ENCODE results near the gene EMC9. TPM values are rescaled to one million over a fixed set of nuclear protein-coding genes. Genes with fewer than 3 reads are reported as not detected.

The EMC9 gene
- total and polyA plus RNA-seq, 8 donors = 13.5 to 24.3 (median 22.5) TPM

- Histone ChIP-seq H3K27ac (peak within 1 kb of the TSS; percentile 36 to 73), H3K36me3 (peaks cover 0 to 76% of the 10 kb centered on the region in 2 donors), H3K27me3 (no peaks in the 10 kb centered on the region), H3K9me3 (no peaks in the 10 kb centered on the region), H3K4me1 (peaks cover 6 to 29% of the 10 kb centered on the region in 2 donors), H3K4me3 (peak within 1 kb of the TSS; percentile 74 to 86)
- ATAC-seq = peak; percentile 97
- intact Hi-C loops (cut with DNase I) = no loop called here
- no peak for TF ChIP-seq CTCF (IDR thresholded peaks at IDR 0.05)
- peak; percentile 94 to 98 (median 96) for DNase-seq
Measured at GRCh38 chr14:24188251-24189058, 47.1 kb upstream of the EMC9 start, which contains the start of gene IPO4. IPO4 (minus strand) TSS chr14:24188816; CDS start chr14:24188787, 29 bp downstream.

GRCh38 chr14:24187539-24187915, 46.1 kb upstream of the EMC9 start:
- no peak for TF ChIP-seq CTCF (IDR thresholded peaks at IDR 0.05)
- Histone ChIP-seq H3K36me3 (peaks cover 0 to 78% of the 10 kb centered on the region in 2 donors), H3K9me3 (no peaks in the 10 kb centered on the region), H3K4me3 (peak overlapping the region in 1 of 2 donors; percentile 74), H3K4me1 (peaks cover 6 to 29% of the 10 kb centered on the region in 2 donors), H3K27me3 (no peaks in the 10 kb centered on the region), H3K27ac (peak overlapping the region in 1 of 2 donors; percentile 73)
- no peak for DNase-seq
- intact Hi-C loops (cut with DNase I) = no loop called here
- ATAC-seq = no peak

GRCh38 chr14:24186831-24187538, 45.6 kb upstream of the EMC9 start:
- intact Hi-C loops (cut with DNase I) = no loop called here
- peaks cover 0 to 78% of the 10 kb centered on the region in 2 donors for H3K36me3 ChIP-seq
- peaks cover 6 to 29% of the 10 kb centered on the region in 2 donors for H3K4me1 ChIP-seq
- no peaks in the 10 kb centered on the region for H3K9me3 ChIP-seq
- H3K4me3 ChIP-seq = peak overlapping the region in 1 of 2 donors; percentile 74
- no peak overlapping the region for H3K27ac ChIP-seq
- no peaks in the 10 kb centered on the region for H3K27me3 ChIP-seq
- DNase-seq (no peak), ATAC-seq (no peak)
- no peak for TF ChIP-seq CTCF (IDR thresholded peaks at IDR 0.05)

DNA sequence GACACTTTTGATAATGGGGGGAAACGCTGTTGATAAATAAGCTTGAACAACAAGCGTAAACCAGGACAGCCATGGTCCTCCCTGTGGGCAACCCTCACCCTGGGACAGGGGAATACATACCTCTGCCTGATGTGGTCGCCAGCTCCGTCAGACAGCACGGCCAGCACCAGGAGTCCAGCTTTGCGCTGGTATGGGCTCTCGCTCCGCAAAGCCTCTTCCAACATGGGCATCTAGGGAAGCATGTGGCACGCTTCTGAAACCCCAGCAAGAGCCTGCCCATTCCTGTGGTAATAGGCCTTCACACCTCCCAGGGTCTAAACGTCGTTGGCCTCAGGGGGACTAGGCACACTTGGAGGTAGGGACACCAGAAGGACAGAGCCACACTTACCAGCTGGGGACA, 44.4 kb upstream of the EMC9 start:
- H3K4me1 ChIP-seq = peaks cover 6 to 29% of the 10 kb centered on the region in 2 donors
- DNase-seq (no peak), ATAC-seq (no peak)
- H3K36me3 ChIP-seq = peaks cover 0 to 80% of the 10 kb centered on the region in 2 donors
- intact Hi-C loops (cut with DNase I) = no loop called here
- no peaks in the 10 kb centered on the region for H3K9me3 ChIP-seq
- H3K27ac ChIP-seq = no peak overlapping the region
- H3K4me3 ChIP-seq = no peak overlapping the region
- TF ChIP-seq CTCF (IDR thresholded peaks at IDR 0.05) = no peak
- H3K27me3 ChIP-seq = no peaks in the 10 kb centered on the region

DNA sequence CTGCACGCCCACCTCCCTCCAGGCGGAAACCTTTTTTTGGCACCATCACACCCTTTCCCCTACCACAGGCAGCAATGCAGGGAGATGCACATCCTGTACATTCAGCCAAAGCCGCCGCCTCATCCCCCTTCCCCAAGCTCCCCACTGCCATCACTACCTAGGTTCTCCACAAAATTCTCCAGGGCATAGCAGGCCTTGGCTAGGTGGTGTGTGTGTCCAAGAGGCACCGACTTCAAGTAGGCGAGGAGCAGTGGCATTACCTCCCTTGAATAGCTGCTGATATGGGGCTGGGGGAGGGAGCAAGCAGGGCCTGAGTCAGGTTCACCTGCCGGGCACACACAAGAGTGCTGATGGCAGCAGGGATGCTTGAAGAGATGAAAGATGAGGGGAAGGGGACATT, 43.6 kb upstream of the EMC9 start:
- Histone ChIP-seq H3K27ac (no peak overlapping the region), H3K27me3 (no peaks in the 10 kb centered on the region), H3K4me3 (no peak overlapping the region), H3K4me1 (peaks cover 6 to 29% of the 10 kb centered on the region in 2 donors), H3K36me3 (peaks cover 0 to 80% of the 10 kb centered on the region in 2 donors), H3K9me3 (no peaks in the 10 kb centered on the region)
- intact Hi-C loops (cut with DNase I) = no loop called here
- DNase-seq (peak in 1 of 4 donors; percentile 38), ATAC-seq (no peak)
- no peak for TF ChIP-seq CTCF (IDR thresholded peaks at IDR 0.05)
